Measurements from ENCODE around the gene FAM209B.

- TF ChIP-seq CTCF (conservative IDR thresholded peaks at IDR 0.05 in 1 of 2, IDR thresholded peaks at IDR 0.05 in 1 of 2; ENCODE audit: extremely low read depth in 1 of 2, insufficient read depth in 1 of 2, low read depth in 1 of 2, low read length in 2 of 2), result no peak
- TF ChIP-seq EZH2 (IDR thresholded peaks at IDR 0.05; ENCODE audit: borderline replicate concordance, low read length), result no peak
Observed at GRCh38 chr20:56537997-56538396, 5.0 kb downstream of the FAM209B start.

All from mammary epithelial cell (primary cell).